Progenitor cell of endocrine pancreas (in vitro differentiated cells): ENCODE data around the gene ST8SIA6. TPM values are rescaled to one million over a fixed set of nuclear protein-coding genes. Genes with fewer than 3 reads are reported as not detected.

Source experiments
- DNase-seq: peaks from one replicate; pipeline ENCODE4 v3.0.0; 2021; ENCODE audit warnings: low spot score; ENCODE audit not compliant: unreplicated experiment
- H3K27ac Mint-ChIP-seq: 2 replicates; pipeline ENCODE4 v1.8.0; 2021; ENCODE audit warnings: mild to moderate bottlenecking, moderate library complexity, mixed read lengths
- H3K27me3 Mint-ChIP-seq: 2 replicates; pipeline ENCODE4 v1.8.0; 2021; ENCODE audit warnings: mixed read lengths
- H3K36me3 Mint-ChIP-seq: 2 replicates; pipeline ENCODE4 v1.8.0; 2022; ENCODE audit warnings: mixed read lengths; ENCODE audit not compliant: insufficient read depth
- H3K4me1 Mint-ChIP-seq: 2 replicates; pipeline ENCODE4 v1.8.0; 2021; ENCODE audit warnings: low read depth, mixed read lengths
- H3K4me3 Mint-ChIP-seq: 2 replicates; pipeline ENCODE4 v1.8.0; 2021; ENCODE audit warnings: low read depth, mild to moderate bottlenecking, moderate library complexity, mixed read lengths
- H3K9me3 Mint-ChIP-seq: 2 replicates; pipeline ENCODE4 v1.8.0; 2021; ENCODE audit warnings: low read depth, mixed read lengths
- total RNA-seq: library from RNA; stranded (reverse); gene quantifications from 2 replicates; pipeline ENCODE4 v1.2.1, GENCODE V29; 2021
- TF ChIP-seq, protein P1 (sequence below): fragments of 200-600 bp; sonication (generic); IDR thresholded peaks from one replicate; pipeline ENCODE4 v1.5.0; 2021; ENCODE audit warnings: antibody characterized with exemption, mild to moderate bottlenecking; ENCODE audit not compliant: unreplicated experiment

Gene ST8SIA6
- total RNA-seq, 1 donor from 2014 or later: 0.36 TPM

DNA sequence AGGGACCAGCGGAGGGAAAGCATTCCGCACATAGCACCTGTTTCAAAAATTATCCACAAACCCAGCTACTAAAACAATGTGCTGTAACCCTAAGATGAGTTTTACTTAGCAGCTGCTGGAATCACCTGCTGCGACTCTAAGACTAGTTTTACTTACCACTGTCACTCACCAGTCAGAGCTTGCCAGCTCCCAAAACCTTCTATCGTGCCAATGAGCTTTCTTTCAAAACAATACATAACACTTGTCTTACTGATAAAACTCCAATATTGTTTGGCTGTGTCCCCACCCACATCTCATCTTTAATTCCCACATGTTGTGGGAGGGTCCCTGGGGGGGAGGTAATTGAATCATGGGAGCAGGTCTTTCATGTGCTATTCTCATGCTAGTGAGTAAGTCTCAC lies 18.4 kb downstream of the ST8SIA6 start:
- Mint-ChIP-seq H3K9me3 (peaks cover 4% of the 10 kb centered on the region), H3K36me3 (no peaks in the 10 kb centered on the region), H3K27ac (no peak overlapping the region), H3K4me3 (no peak overlapping the region), H3K4me1 (peaks cover 15% of the 10 kb centered on the region), H3K27me3 (peaks cover 31% of the 10 kb centered on the region)
- TF ChIP-seq, protein P1, sequence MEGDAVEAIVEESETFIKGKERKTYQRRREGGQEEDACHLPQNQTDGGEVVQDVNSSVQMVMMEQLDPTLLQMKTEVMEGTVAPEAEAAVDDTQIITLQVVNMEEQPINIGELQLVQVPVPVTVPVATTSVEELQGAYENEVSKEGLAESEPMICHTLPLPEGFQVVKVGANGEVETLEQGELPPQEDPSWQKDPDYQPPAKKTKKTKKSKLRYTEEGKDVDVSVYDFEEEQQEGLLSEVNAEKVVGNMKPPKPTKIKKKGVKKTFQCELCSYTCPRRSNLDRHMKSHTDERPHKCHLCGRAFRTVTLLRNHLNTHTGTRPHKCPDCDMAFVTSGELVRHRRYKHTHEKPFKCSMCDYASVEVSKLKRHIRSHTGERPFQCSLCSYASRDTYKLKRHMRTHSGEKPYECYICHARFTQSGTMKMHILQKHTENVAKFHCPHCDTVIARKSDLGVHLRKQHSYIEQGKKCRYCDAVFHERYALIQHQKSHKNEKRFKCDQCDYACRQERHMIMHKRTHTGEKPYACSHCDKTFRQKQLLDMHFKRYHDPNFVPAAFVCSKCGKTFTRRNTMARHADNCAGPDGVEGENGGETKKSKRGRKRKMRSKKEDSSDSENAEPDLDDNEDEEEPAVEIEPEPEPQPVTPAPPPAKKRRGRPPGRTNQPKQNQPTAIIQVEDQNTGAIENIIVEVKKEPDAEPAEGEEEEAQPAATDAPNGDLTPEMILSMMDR: no peak
- no peak for DNase-seq

DNA sequence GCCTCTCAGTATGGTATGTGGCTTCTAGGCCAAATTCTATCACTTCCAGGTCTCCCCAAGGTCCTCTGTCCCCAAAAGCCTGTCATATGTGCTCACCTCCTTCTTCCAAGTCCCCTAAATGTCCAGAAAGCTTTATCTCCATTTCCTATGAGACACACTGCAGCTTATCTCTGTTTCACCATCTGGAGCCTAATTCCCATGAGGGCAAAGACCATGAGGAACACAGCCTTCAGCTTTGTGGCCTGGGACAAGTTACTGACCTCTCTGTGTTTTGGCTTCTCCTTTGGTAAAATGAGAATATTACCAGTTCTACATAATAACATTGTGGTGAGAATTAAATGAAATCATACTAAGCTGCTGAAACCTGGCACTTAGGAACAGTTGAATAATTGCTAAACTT lies 19.2 kb downstream of the ST8SIA6 start:
- no peak overlapping the region for H3K27ac Mint-ChIP-seq
- TF ChIP-seq, protein P1: no peak
- H3K4me1 Mint-ChIP-seq: peaks cover 16% of the 10 kb centered on the region
- peaks cover 4% of the 10 kb centered on the region for H3K9me3 Mint-ChIP-seq
- no peak for DNase-seq
- no peak overlapping the region for H3K4me3 Mint-ChIP-seq
- H3K27me3 Mint-ChIP-seq: peaks cover 31% of the 10 kb centered on the region
- H3K36me3 Mint-ChIP-seq: no peaks in the 10 kb centered on the region

DNA sequence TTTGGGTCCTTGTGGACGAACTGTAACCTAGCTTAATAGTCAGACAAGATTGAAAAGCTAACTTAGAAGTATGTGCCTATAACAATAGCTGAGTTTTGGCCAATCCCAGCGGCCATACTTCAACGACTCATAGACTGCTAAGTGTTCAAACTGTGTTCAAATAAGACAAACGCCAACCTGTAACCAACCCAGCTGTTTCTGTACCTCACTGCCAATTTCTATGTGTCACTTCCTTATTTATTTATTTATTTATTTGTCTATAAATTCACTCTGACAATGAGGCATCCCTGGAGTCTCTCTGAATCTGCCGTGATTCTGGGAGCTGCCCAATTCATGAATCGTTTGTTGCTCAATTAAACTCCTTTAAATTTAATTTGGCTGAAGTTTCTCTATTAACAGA lies 21.7 kb downstream of the ST8SIA6 start:
- H3K27me3 Mint-ChIP-seq: peaks cover 20% of the 10 kb centered on the region
- TF ChIP-seq, protein P1: no peak
- H3K4me3 Mint-ChIP-seq: no peak overlapping the region
- H3K9me3 Mint-ChIP-seq: peaks cover 4% of the 10 kb centered on the region
- H3K36me3 Mint-ChIP-seq: no peaks in the 10 kb centered on the region
- H3K4me1 Mint-ChIP-seq: peaks cover 10% of the 10 kb centered on the region
- no peak for DNase-seq
- H3K27ac Mint-ChIP-seq: no peak overlapping the region

DNA sequence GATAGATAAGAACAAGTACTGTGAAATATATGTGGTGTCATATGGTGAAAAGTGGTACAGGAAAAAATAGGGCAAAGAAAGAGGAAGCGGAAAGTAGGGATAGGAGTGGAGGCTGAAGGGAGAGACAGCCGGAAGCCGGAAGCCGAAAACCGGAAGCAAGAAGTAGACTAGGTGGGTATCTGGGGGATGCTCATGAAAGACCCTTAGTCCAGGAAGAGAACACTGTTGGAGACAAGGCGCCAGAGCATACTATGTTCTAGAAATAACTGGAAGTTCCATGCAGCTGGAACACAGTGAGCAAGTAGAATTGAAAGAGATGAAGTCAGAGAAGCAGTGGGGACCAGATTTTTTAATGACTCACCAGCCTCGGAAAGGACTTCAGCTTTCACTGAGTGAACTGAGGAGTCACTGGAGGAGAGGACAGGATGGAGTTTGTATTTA lies 22.5 kb downstream of the ST8SIA6 start:
- Mint-ChIP-seq H3K27ac (no peak overlapping the region), H3K27me3 (peaks cover 19% of the 10 kb centered on the region), H3K4me1 (peaks cover 10% of the 10 kb centered on the region), H3K36me3 (no peaks in the 10 kb centered on the region), H3K9me3 (peaks cover 3% of the 10 kb centered on the region), H3K4me3 (no peak overlapping the region)
- TF ChIP-seq, protein P1: no peak
- DNase-seq: no peak

DNA sequence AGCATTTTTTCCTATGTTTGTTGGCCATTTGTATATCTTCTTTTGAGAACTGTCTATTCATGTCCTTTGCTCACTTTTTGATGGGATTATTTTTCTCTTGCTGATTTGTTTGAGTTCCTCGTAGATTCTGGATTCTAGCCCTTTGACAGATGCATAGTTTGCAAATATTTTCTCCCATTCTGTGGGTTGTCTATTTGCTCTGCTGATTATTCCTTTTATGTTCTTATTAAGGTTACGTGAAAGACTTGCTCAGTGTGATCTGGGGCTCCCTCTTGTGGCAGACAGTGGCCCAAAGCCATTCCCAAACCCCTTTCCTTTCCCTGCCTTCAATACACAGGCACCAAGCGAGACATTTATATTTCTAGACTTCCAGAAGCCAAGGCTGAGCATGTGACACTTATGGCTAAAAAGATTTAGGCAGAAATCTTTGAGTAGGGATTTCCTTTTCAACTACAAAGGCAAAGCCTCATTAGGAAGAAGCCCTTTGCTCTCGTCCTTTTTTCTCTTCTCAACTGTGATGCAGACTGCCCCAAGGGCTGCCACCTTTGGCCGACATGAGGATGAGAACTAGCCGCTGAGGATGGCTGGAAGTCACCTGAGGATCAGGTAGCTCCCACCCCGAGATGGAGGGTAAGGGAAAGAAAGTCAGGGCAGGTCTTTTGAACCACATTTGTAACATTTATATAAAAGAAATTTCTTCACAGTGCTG lies 23.6 kb downstream of the ST8SIA6 start:
- H3K4me3 Mint-ChIP-seq: no peak overlapping the region
- TF ChIP-seq, protein P1: peak; percentile 92
- peaks cover 17% of the 10 kb centered on the region for H3K27me3 Mint-ChIP-seq
- DNase-seq: peak; percentile 37
- no peaks in the 10 kb centered on the region for H3K36me3 Mint-ChIP-seq
- H3K9me3 Mint-ChIP-seq: no peaks in the 10 kb centered on the region
- no peak overlapping the region for H3K27ac Mint-ChIP-seq
- H3K4me1 Mint-ChIP-seq: peaks cover 10% of the 10 kb centered on the region
